Measurements from ENCODE around the gene GEMIN7.

GEMIN7 gene

DNA sequence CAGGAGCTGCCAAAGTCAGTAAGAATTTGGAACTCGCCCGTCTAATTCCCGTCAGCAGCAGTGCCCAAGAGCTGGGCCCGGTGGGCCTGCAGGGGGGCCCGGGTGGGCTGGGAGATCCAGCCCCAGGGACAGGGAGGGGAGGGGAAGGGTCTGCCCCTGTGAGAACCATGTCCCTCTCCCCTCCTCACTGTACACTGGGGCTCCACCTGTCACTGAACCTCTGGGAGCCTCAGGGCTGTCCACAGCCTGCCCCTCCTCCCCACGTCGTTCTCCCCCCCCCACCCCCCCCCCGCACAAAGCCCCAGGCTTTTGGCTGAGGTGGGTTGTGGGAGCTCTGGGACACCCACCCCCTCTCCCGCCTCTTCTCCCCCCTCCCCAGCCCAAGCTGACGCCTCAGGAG lies 11.0 kb upstream of the GEMIN7 start:
- Histone ChIP-seq H3K27ac (ENCODE audit: low read length) (no peak overlapping the region), H3K27me3 (replicated peaks; ENCODE audit: insufficient read depth, low read length) (no peaks in the 10 kb centered on the region), H3K4me2 (ENCODE audit: low read depth, low read length) (no peak overlapping the region), H2AFZ (ENCODE audit: low read length) (no peak overlapping the region), H3K36me3 (replicated peaks; ENCODE audit: insufficient read depth, low read length) (peaks cover 12% of the 10 kb centered on the region), H3K9me2 (replicated peaks; ENCODE audit: insufficient read depth, low read length) (no peaks in the 10 kb centered on the region), H3F3A (ENCODE audit: insufficient read depth, low read length) (peaks cover 14% of the 10 kb centered on the region), H3K4me1 (ENCODE audit: low read length) (no peaks in the 10 kb centered on the region), H3K9ac (ENCODE audit: low read length) (no peak overlapping the region), H3K9me3 (replicated peaks; ENCODE audit: insufficient read depth, low read length) (no peaks in the 10 kb centered on the region), H3K79me2 (ENCODE audit: low read length) (peaks cover 46% of the 10 kb centered on the region), H3K4me3 (ENCODE audit: low read length) (no peak overlapping the region), H4K20me1 (ENCODE audit: insufficient read depth, low read length) (peaks cover 18% of the 10 kb centered on the region; the same call in 1 of the 2 replicates)
- no peak for TF ChIP-seq EZH2 (optimal IDR thresholded peaks at IDR 0.05; ENCODE audit: low read depth, low read length)
- no peak for TF ChIP-seq EZH2phosphoT487 (IDR thresholded peaks at IDR 0.05; ENCODE audit: low read length)
- TF ChIP-seq, protein P1, sequence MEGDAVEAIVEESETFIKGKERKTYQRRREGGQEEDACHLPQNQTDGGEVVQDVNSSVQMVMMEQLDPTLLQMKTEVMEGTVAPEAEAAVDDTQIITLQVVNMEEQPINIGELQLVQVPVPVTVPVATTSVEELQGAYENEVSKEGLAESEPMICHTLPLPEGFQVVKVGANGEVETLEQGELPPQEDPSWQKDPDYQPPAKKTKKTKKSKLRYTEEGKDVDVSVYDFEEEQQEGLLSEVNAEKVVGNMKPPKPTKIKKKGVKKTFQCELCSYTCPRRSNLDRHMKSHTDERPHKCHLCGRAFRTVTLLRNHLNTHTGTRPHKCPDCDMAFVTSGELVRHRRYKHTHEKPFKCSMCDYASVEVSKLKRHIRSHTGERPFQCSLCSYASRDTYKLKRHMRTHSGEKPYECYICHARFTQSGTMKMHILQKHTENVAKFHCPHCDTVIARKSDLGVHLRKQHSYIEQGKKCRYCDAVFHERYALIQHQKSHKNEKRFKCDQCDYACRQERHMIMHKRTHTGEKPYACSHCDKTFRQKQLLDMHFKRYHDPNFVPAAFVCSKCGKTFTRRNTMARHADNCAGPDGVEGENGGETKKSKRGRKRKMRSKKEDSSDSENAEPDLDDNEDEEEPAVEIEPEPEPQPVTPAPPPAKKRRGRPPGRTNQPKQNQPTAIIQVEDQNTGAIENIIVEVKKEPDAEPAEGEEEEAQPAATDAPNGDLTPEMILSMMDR (IDR thresholded peaks at IDR 0.05; ENCODE audit: low read length) = no peak
- DNase-seq = no peak

DNA sequence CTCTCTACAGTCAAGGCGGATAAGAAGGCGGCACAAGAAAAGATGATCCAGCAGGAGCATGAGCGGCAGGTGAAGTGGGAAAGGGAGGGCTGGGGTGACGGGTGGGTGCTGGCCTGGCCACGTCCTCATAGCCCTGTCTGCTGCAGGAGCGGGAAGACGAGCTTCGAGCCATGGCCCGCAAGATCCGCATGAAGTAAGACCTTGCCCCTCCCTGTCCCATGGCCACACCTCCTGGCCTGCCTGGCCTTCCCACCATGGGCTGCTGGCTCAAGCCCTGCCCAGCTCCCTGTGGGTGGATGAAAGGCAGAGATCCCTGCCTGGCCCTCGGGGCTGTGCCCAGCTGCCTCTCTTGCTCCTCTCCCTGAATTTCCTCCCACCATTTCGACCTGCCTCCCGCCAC lies 10.0 kb upstream of the GEMIN7 start:
- Histone ChIP-seq H3K79me2 (ENCODE audit: low read length) (peaks cover 50% of the 10 kb centered on the region), H2AFZ (ENCODE audit: low read length) (no peak overlapping the region), H4K20me1 (ENCODE audit: insufficient read depth, low read length) (peaks cover 18% of the 10 kb centered on the region; the same call in 1 of the 2 replicates), H3K27me3 (replicated peaks; ENCODE audit: insufficient read depth, low read length) (no peaks in the 10 kb centered on the region), H3K9me2 (replicated peaks; ENCODE audit: insufficient read depth, low read length) (no peaks in the 10 kb centered on the region), H3F3A (ENCODE audit: insufficient read depth, low read length) (peaks cover 14% of the 10 kb centered on the region), H3K9ac (ENCODE audit: low read length) (no peak overlapping the region), H3K27ac (ENCODE audit: low read length) (no peak overlapping the region), H3K4me2 (ENCODE audit: low read depth, low read length) (no peak overlapping the region), H3K9me3 (replicated peaks; ENCODE audit: insufficient read depth, low read length) (no peaks in the 10 kb centered on the region), H3K4me3 (ENCODE audit: low read length) (no peak overlapping the region), H3K36me3 (replicated peaks; ENCODE audit: insufficient read depth, low read length) (peaks cover 12% of the 10 kb centered on the region), H3K4me1 (ENCODE audit: low read length) (no peaks in the 10 kb centered on the region)
- DNase-seq = no peak
- no peak for TF ChIP-seq EZH2 (optimal IDR thresholded peaks at IDR 0.05; ENCODE audit: low read depth, low read length)
- TF ChIP-seq EZH2phosphoT487 (IDR thresholded peaks at IDR 0.05; ENCODE audit: low read length) = no peak
- TF ChIP-seq, protein P1 (IDR thresholded peaks at IDR 0.05; ENCODE audit: low read length) = no peak

DNA sequence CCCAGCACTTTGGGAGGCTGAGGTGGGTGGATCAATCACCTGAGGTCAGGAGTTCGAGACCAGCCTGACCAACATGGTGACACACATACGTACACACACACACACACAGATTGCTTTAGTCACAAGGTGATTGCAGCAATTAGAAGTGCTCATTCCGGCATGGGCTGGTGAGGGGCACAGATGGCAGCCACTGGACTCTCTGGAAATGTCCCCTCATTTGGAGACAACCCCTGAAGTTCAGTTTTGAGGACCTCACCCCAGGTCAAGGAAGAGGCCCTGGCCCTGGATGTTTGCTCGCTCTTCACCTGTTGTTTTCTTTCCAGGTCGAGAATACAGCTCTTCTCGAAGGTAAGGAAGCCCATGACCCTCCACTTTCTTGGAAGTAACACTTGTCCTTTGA lies 8.8 kb upstream of the GEMIN7 start:
- DNase-seq = no peak
- Histone ChIP-seq H3K27me3 (replicated peaks; ENCODE audit: insufficient read depth, low read length) (no peaks in the 10 kb centered on the region), H3K79me2 (ENCODE audit: low read length) (peaks cover 57% of the 10 kb centered on the region), H3F3A (ENCODE audit: insufficient read depth, low read length) (peaks cover 24% of the 10 kb centered on the region), H3K36me3 (replicated peaks; ENCODE audit: insufficient read depth, low read length) (peaks cover 12% of the 10 kb centered on the region), H3K27ac (ENCODE audit: low read length) (no peak overlapping the region), H3K4me2 (ENCODE audit: low read depth, low read length) (no peak overlapping the region), H4K20me1 (ENCODE audit: insufficient read depth, low read length) (peaks cover 18% of the 10 kb centered on the region; the same call in 1 of the 2 replicates), H3K9me2 (replicated peaks; ENCODE audit: insufficient read depth, low read length) (no peaks in the 10 kb centered on the region), H3K4me3 (ENCODE audit: low read length) (no peak overlapping the region), H2AFZ (ENCODE audit: low read length) (no peak overlapping the region), H3K4me1 (ENCODE audit: low read length) (peaks cover 6% of the 10 kb centered on the region), H3K9ac (ENCODE audit: low read length) (no peak overlapping the region), H3K9me3 (replicated peaks; ENCODE audit: insufficient read depth, low read length) (no peaks in the 10 kb centered on the region)
- TF ChIP-seq EZH2 (optimal IDR thresholded peaks at IDR 0.05; ENCODE audit: low read depth, low read length) = no peak

DNA sequence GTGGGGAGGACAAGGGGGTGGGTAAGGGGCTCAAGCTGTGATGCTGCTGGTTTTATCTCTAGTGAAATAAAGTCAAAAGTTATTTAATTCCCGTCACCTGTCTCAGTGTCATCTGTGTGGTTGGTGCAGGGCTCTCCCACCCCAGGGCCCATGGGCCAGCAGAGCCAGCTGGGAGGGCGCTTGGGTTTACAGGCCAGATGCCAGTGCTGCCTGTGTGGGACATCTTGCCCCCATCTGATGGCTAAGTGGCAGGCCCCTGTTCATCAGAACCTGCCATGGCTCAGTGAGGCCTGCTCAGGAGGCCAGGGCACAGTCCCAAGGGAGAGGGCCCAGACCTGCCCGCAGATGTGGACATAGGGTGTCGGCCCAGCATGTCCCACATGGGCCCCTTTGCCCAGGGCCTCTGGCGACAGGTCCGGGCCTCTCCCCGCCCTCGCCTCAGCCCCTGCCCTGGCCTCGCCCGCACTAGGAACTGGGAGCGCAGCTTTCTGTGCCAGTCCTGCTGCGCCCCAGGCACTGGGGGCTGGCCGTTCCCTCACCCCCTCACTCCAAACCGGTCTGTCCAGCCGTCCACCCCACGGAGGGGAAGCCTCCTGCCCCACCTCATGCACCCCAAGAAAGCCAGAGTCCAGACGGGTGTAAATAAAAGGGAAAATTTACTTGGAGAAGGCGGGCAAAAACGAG lies 8.1 kb upstream of the GEMIN7 start:
- Histone ChIP-seq H3K9me3 (replicated peaks; ENCODE audit: insufficient read depth, low read length) (no peaks in the 10 kb centered on the region), H3K9ac (ENCODE audit: low read length) (no peak overlapping the region), H3K27me3 (replicated peaks; ENCODE audit: insufficient read depth, low read length) (no peaks in the 10 kb centered on the region), H3K27ac (ENCODE audit: low read length) (no peak overlapping the region), H2AFZ (ENCODE audit: low read length) (no peak overlapping the region), H3F3A (ENCODE audit: insufficient read depth, low read length) (peaks cover 29% of the 10 kb centered on the region), H3K4me3 (ENCODE audit: low read length) (no peak overlapping the region), H3K4me2 (ENCODE audit: low read depth, low read length) (no peak overlapping the region), H3K4me1 (ENCODE audit: low read length) (peaks cover 6% of the 10 kb centered on the region), H3K79me2 (ENCODE audit: low read length) (peaks cover 57% of the 10 kb centered on the region), H3K36me3 (replicated peaks; ENCODE audit: insufficient read depth, low read length) (peaks cover 10% of the 10 kb centered on the region), H4K20me1 (ENCODE audit: insufficient read depth, low read length) (peaks cover 18% of the 10 kb centered on the region; the same call in 1 of the 2 replicates), H3K9me2 (replicated peaks; ENCODE audit: insufficient read depth, low read length) (no peaks in the 10 kb centered on the region)
- no peak for DNase-seq
- TF ChIP-seq EZH2 (optimal IDR thresholded peaks at IDR 0.05; ENCODE audit: low read depth, low read length) (no peak), EZH2phosphoT487 (IDR thresholded peaks at IDR 0.05; ENCODE audit: low read length) (no peak)
- TF ChIP-seq, protein P1 (IDR thresholded peaks at IDR 0.05; ENCODE audit: low read length) = no peak

Measured in MM.1S (cell line).